ENCODE measurements around the gene LMNA. TPM values are rescaled to one million over a fixed set of nuclear protein-coding genes. Genes with fewer than 3 reads are reported as not detected.

LMNA gene
- total RNA-seq, 2 experiments from 2014 or later: 6.5 to 14.3 TPM

- no TSS peak for BruUV-seq (replicated peaks)
- DNase-seq (ENCODE audit: low spot score): peak; percentile 64
- no peaks in the 10 kb centered on the region for H3K36me3 ChIP-seq (ENCODE audit: insufficient read depth, low read length)
- no peaks in the 10 kb centered on the region for H4K20me1 ChIP-seq (ENCODE audit: insufficient read depth, low read length)
- no peak overlapping the region for H3K4me3 ChIP-seq (ENCODE audit: low read depth, low read length, poor library complexity, severe bottlenecking)
- no peak overlapping the region for H2AFZ ChIP-seq (ENCODE audit: low read length)
- no peak overlapping the region for H3K27ac ChIP-seq (ENCODE audit: low read depth, low read length, poor library complexity, severe bottlenecking)
- no peak overlapping the region for H3K4me2 ChIP-seq (ENCODE audit: low read length)
- intact Hi-C loops (cut with micrococcal nuclease; ENCODE audit: unreplicated experiment): loop anchor here (1.0 kb wide), 2 partner anchors 84 to 178 kb away; no protein-coding TSS in a partner anchor
- H3K9me2 ChIP-seq (ENCODE audit: insufficient read depth, low read length): no peaks in the 10 kb centered on the region
- H3K79me2 ChIP-seq (ENCODE audit: insufficient read depth, low read depth, low read length): no peaks in the 10 kb centered on the region
- CTCF ChIA-PET (ENCODE audit: unreplicated experiment): interaction anchor here (0.9 to 1.0 kb wide), 2 partner anchors 84 to 130 kb away, joined by 4 read pairs; no protein-coding TSS in a partner anchor
- H3K9me3 ChIP-seq (ENCODE audit: low read length): no peaks in the 10 kb centered on the region
- peaks cover 1% of the 10 kb centered on the region for H3K4me1 ChIP-seq (ENCODE audit: insufficient read depth, low read length, poor library complexity, severe bottlenecking)
- TF ChIP-seq EZH2phosphoT487 (IDR thresholded peaks at IDR 0.05; ENCODE audit: borderline replicate concordance, low read depth, low read length): no peak
- peak; percentile 92 for TF ChIP-seq CTCF (conservative IDR thresholded peaks at IDR 0.05; ENCODE audit: low read length)
- POLR2A ChIA-PET: interaction anchor here (0.7 kb wide), 1 partner anchor 33 kb away, joined by 4 read pairs; no protein-coding TSS in a partner anchor
Observed at GRCh38 chr1:156140879-156141707, 26.6 kb downstream of the LMNA start.

- POLR2A ChIA-PET: no interaction called here
Observed at GRCh38 chr1:156143765-156144489, 29.4 kb downstream of the LMNA start.

More at GRCh38 chr1:156143765-156144489, 29.4 kb downstream of the LMNA start:
- no peak for TF ChIP-seq CTCF (conservative IDR thresholded peaks at IDR 0.05; ENCODE audit: low read length)
- no peak for TF ChIP-seq EZH2phosphoT487 (IDR thresholded peaks at IDR 0.05; ENCODE audit: borderline replicate concordance, low read depth, low read length)
- Histone ChIP-seq H2AFZ (ENCODE audit: low read length) (no peak overlapping the region), H3K27ac (ENCODE audit: low read depth, low read length, poor library complexity, severe bottlenecking) (no peak overlapping the region), H3K79me2 (ENCODE audit: insufficient read depth, low read depth, low read length) (no peaks in the 10 kb centered on the region), H3K9me2 (ENCODE audit: insufficient read depth, low read length) (no peaks in the 10 kb centered on the region), H3K4me2 (ENCODE audit: low read length) (no peak overlapping the region), H3K36me3 (ENCODE audit: insufficient read depth, low read length) (no peaks in the 10 kb centered on the region), H4K20me1 (ENCODE audit: insufficient read depth, low read length) (no peaks in the 10 kb centered on the region), H3K4me1 (ENCODE audit: insufficient read depth, low read length, poor library complexity, severe bottlenecking) (peaks cover 29% of the 10 kb centered on the region), H3K4me3 (ENCODE audit: low read depth, low read length, poor library complexity, severe bottlenecking) (no peak overlapping the region), H3K9me3 (ENCODE audit: low read length) (no peaks in the 10 kb centered on the region)
- BruUV-seq (replicated peaks): no TSS peak
- CTCF ChIA-PET (ENCODE audit: unreplicated experiment): no interaction called here
- DNase-seq (ENCODE audit: low spot score): no peak
- intact Hi-C loops (cut with micrococcal nuclease; ENCODE audit: unreplicated experiment): no loop called here

Measured in OCI-LY7 (cell line).